ENCODE measurements around the gene ZNF487. TPM values are rescaled to one million over a fixed set of nuclear protein-coding genes. Genes with fewer than 3 reads are reported as not detected.

Gene ZNF487
- total RNA-seq, 4 donors from 2014 or later: 6.5 to 16.0 (median 10.8) TPM

GRCh38 chr10:43471146-43471545 is 34.2 kb downstream of the ZNF487 start:
- no peak for DNase-seq (ENCODE audit: low spot score in 2 of 2)
- Histone ChIP-seq H3K36me3 (peaks cover 4% of the 10 kb centered on the region), H3K9me3 (no peaks in the 10 kb centered on the region), H3K27me3 (no peaks in the 10 kb centered on the region), H3K27ac (no peak overlapping the region), H3K4me3 (no peak overlapping the region), H3K4me1 (no peaks in the 10 kb centered on the region)
- 94% methylated on average over 14 of the region's 14 CpGs for WGBS
- TF ChIP-seq POLR2AphosphoS5 (IDR thresholded peaks at IDR 0.05): no peak
- TF ChIP-seq POLR2A (IDR thresholded peaks at IDR 0.05): no peak
- no peak for TF ChIP-seq EP300 (IDR thresholded peaks at IDR 0.05)
- TF ChIP-seq CTCF (IDR thresholded peaks at IDR 0.05): no peak

- Histone ChIP-seq H3K9me3 (no peaks in the 10 kb centered on the region), H3K4me3 (no peak overlapping the region), H3K4me1 (no peaks in the 10 kb centered on the region), H3K27me3 (no peaks in the 10 kb centered on the region), H3K36me3 (peaks cover 6% of the 10 kb centered on the region), H3K27ac (no peak overlapping the region)
- WGBS: 88% methylated on average over 3 of the region's 3 CpGs
- no peak for DNase-seq (ENCODE audit: low spot score in 2 of 2)
- no peak for TF ChIP-seq POLR2A (IDR thresholded peaks at IDR 0.05)
- no peak for TF ChIP-seq EP300 (IDR thresholded peaks at IDR 0.05)
- no peak for TF ChIP-seq POLR2AphosphoS5 (IDR thresholded peaks at IDR 0.05)
- no peak for TF ChIP-seq CTCF (IDR thresholded peaks at IDR 0.05)
Observed at GRCh38 chr10:43471935-43472720, 35.2 kb downstream of the ZNF487 start.

GRCh38 chr10:43479275-43479674 is 42.4 kb downstream of the ZNF487 start:
- H3K27ac ChIP-seq: no peak overlapping the region
- no peaks in the 10 kb centered on the region for H3K27me3 ChIP-seq
- H3K36me3 ChIP-seq: peaks cover 30% of the 10 kb centered on the region
- H3K4me3 ChIP-seq: no peak overlapping the region
- H3K4me1 ChIP-seq: no peaks in the 10 kb centered on the region
- no peak for DNase-seq (ENCODE audit: low spot score in 2 of 2)
- no peak for TF ChIP-seq POLR2A (IDR thresholded peaks at IDR 0.05)
- TF ChIP-seq EP300 (IDR thresholded peaks at IDR 0.05): no peak
- no peak for TF ChIP-seq POLR2AphosphoS5 (IDR thresholded peaks at IDR 0.05)
- H3K9me3 ChIP-seq: peaks cover 17% of the 10 kb centered on the region

- H3K27ac ChIP-seq: no peak overlapping the region
- TF ChIP-seq POLR2AphosphoS5 (IDR thresholded peaks at IDR 0.05) (no peak), EP300 (IDR thresholded peaks at IDR 0.05) (no peak), CTCF (IDR thresholded peaks at IDR 0.05) (no peak), POLR2A (IDR thresholded peaks at IDR 0.05) (no peak)
- H3K9me3 ChIP-seq: peaks cover 30% of the 10 kb centered on the region
- peaks cover 24% of the 10 kb centered on the region for H3K36me3 ChIP-seq
- H3K27me3 ChIP-seq: no peaks in the 10 kb centered on the region
- 91% methylated on average over 2 of the region's 2 CpGs for WGBS
- no peaks in the 10 kb centered on the region for H3K4me1 ChIP-seq
- no peak overlapping the region for H3K4me3 ChIP-seq
- DNase-seq (ENCODE audit: low spot score in 2 of 2): no peak
Observed at GRCh38 chr10:43482319-43483078, 45.6 kb downstream of the ZNF487 start.

GRCh38 chr10:43491855-43492254 is 54.9 kb downstream of the ZNF487 start:
- Histone ChIP-seq H3K27me3 (no peaks in the 10 kb centered on the region), H3K4me1 (no peaks in the 10 kb centered on the region), H3K9me3 (peaks cover 3% of the 10 kb centered on the region), H3K36me3 (no peaks in the 10 kb centered on the region), H3K27ac (no peak overlapping the region), H3K4me3 (no peak overlapping the region)
- WGBS: 95% methylated on average over 5 of the region's 5 CpGs
- no peak for DNase-seq (ENCODE audit: low spot score in 2 of 2)
- TF ChIP-seq CTCF (IDR thresholded peaks at IDR 0.05) (no peak), EP300 (IDR thresholded peaks at IDR 0.05) (no peak)
